Panc1 (cell line): Measurements from ENCODE around the gene BCL2. TPM values are rescaled to one million over a fixed set of nuclear protein-coding genes. Genes with fewer than 3 reads are reported as not detected.

Source experiments
- ATAC-seq: fragments of 200-7000 bp; cut with Tn5 transposase; 2 replicates; pipeline ENCODE4 v1.9.1; 2020; ENCODE audit warnings: mild to moderate bottlenecking, moderate library complexity
- BruUV-seq: library from RNA; stranded (reverse); fragments of 400-500 nt; replicated peaks from 2 replicates; lab custom pipeline; 2021; lab: Mats Ljungman, UMichigan
- CTCF ChIA-PET: fragments of 300-600 bp; sonication (Branson Sonifier 250); formaldehyde crosslinking; loops from one replicate; lab custom pipeline; 2022; ENCODE audit warnings: antibody characterized with exemption; lab: Charles Lee
- POLR2A ChIA-PET: fragments of 300-600 bp; sonication (Branson Sonifier 250); formaldehyde crosslinking; loops from one replicate; lab custom pipeline; 2022; ENCODE audit warnings: antibody characterized with exemption; lab: Charles Lee
- DNase-seq: peaks from one replicate; pipeline ENCODE4 v3.0.0-alpha.2; 2010; ENCODE audit warnings: low read depth, low spot score
- H3K27ac ChIP-seq: 2 replicates; pipeline ENCODE4 v1.5.1; 2011; ENCODE audit warnings: mild to moderate bottlenecking, low read length, inconsistent platforms
- H3K27me3 ChIP-seq: fragments of 200-500 bp; sonication (Bioruptor generic); 2 replicates; pipeline ENCODE4 v1.6.0; 2014; ENCODE audit warnings: low read length, inconsistent platforms; ENCODE audit not compliant: control insufficient read depth, insufficient read depth
- H3K36me3 ChIP-seq: fragments of 200-500 bp; sonication (Bioruptor generic); 2 replicates; pipeline ENCODE4 v1.5.1; 2014; ENCODE audit warnings: inconsistent platforms, mild to moderate bottlenecking, low read length, moderate library complexity; ENCODE audit not compliant: control insufficient read depth, insufficient read depth
- H3K4me1 ChIP-seq: 2 replicates; pipeline ENCODE4 v1.5.1; 2011; ENCODE audit warnings: inconsistent platforms, mild to moderate bottlenecking, low read length, moderate library complexity; ENCODE audit not compliant: control insufficient read depth, insufficient read depth
- H3K4me3 ChIP-seq, 2 experiments: 2 replicates each; pipeline ENCODE4 v1.5.1; 2011 to 2012; ENCODE audit warnings: low read depth in 2 of 2, low read length in 2 of 2, mild to moderate bottlenecking in 2 of 2, inconsistent platforms in 1 of 2, moderate library complexity in 1 of 2
- H3K9me3 ChIP-seq: fragments of 200-500 bp; sonication (Bioruptor generic); 2 replicates; pipeline ENCODE4 v1.5.1; 2014; ENCODE audit warnings: low read depth, mild to moderate bottlenecking, inconsistent platforms, low read length, moderate library complexity; ENCODE audit not compliant: control insufficient read depth, insufficient read depth
- CTCF ChIP-seq: fragments of 450-650 bp; IDR thresholded peaks from 2 replicates; pipeline ENCODE4 v1.5.1; 2017; ENCODE audit warnings: mild to moderate bottlenecking
- POLR2AphosphoS5 ChIP-seq: IDR thresholded peaks from 2 replicates; pipeline ENCODE4 v1.6.1; 2012; ENCODE audit warnings: mild to moderate bottlenecking, low read depth, low read length, moderate library complexity
- SIN3A ChIP-seq: IDR thresholded peaks from 2 replicates; pipeline ENCODE4 v1.6.1; 2012; ENCODE audit warnings: low read depth, mild to moderate bottlenecking, low read length, moderate library complexity, borderline replicate concordance; ENCODE audit not compliant: insufficient read depth
- TCF7L2 ChIP-seq: IDR thresholded peaks from 2 replicates; pipeline ENCODE4 v1.6.1; 2011; ENCODE audit warnings: mild to moderate bottlenecking, low read depth, low read length, inconsistent platforms
- in situ Hi-C: cut with HindIII; loops from 2 replicates; pipeline ENCODE4 v1.10.0; 2016; ENCODE audit warnings: low sequenced_read_pairs, low pct_unique_long_range_greater_than_20kb
- intact Hi-C: fragments of 100-400 bp; cut with micrococcal nuclease; formaldehyde crosslinking; loops from one replicate; pipeline ENCODE4 v1.10.0; 2022; ENCODE audit not compliant: unreplicated experiment
- total RNA-seq: library from RNA; stranded (reverse); gene quantifications from one replicate; pipeline ENCODE4 v1.2.1, GENCODE V29; 2021; ENCODE audit not compliant: unreplicated experiment
- TF ChIP-seq, protein P1 (sequence below), 2 experiments: IDR thresholded peaks; 2 replicates each; pipeline ENCODE4 v1.6.1; 2011 to 2012; ENCODE audit warnings: low read depth in 2 of 2, control low read depth in 1 of 2, low read length in 1 of 2, mild to moderate bottlenecking in 1 of 2, moderate library complexity in 1 of 2; ENCODE audit not compliant: insufficient read depth in 1 of 2

The BCL2 gene
- total RNA-seq, 1 experiment from 2014 or later = 0.72 TPM

DNA sequence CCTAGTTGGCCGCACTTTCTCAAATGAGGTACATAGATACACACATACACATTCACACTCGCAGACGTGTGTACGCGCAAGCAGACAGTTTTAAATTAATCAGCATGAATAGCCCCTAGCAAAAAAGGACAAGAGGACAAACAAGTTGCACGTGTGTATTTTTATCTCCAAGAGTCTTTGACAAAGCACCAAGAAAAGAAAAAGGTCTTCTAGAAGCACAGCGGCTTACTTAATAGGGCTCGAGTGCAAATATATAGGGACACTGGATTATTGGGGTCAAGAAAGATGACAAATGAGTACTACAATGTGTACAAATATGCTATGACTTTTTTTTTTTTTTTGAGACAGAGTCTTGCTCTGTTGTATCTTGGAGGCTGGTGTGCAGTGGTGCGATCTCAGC, 1.7 kb upstream of the BCL2 start:
- ChIA-PET POLR2A (no interaction called here), CTCF (interaction anchor here (0.7 kb wide), 1 partner anchor 38 kb away, joined by 6 read pairs; no protein-coding TSS in a partner anchor)
- H3K4me1 ChIP-seq = peaks cover 6% of the 10 kb centered on the region; the same call in 1 of the 2 replicates
- no peak overlapping the region; a peak in 1 of 4 replicates for H3K4me3 ChIP-seq
- H3K36me3 ChIP-seq = peaks cover 2% of the 10 kb centered on the region; the same call in 1 of the 2 replicates
- TF ChIP-seq POLR2AphosphoS5 (no peak), SIN3A (no peak), CTCF (no peak), TCF7L2 (no peak)
- TF ChIP-seq, protein P1, sequence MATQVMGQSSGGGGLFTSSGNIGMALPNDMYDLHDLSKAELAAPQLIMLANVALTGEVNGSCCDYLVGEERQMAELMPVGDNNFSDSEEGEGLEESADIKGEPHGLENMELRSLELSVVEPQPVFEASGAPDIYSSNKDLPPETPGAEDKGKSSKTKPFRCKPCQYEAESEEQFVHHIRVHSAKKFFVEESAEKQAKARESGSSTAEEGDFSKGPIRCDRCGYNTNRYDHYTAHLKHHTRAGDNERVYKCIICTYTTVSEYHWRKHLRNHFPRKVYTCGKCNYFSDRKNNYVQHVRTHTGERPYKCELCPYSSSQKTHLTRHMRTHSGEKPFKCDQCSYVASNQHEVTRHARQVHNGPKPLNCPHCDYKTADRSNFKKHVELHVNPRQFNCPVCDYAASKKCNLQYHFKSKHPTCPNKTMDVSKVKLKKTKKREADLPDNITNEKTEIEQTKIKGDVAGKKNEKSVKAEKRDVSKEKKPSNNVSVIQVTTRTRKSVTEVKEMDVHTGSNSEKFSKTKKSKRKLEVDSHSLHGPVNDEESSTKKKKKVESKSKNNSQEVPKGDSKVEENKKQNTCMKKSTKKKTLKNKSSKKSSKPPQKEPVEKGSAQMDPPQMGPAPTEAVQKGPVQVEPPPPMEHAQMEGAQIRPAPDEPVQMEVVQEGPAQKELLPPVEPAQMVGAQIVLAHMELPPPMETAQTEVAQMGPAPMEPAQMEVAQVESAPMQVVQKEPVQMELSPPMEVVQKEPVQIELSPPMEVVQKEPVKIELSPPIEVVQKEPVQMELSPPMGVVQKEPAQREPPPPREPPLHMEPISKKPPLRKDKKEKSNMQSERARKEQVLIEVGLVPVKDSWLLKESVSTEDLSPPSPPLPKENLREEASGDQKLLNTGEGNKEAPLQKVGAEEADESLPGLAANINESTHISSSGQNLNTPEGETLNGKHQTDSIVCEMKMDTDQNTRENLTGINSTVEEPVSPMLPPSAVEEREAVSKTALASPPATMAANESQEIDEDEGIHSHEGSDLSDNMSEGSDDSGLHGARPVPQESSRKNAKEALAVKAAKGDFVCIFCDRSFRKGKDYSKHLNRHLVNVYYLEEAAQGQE (IDR thresholded peaks at IDR 0.05; ENCODE audit: insufficient read depth in 1 of 2, low read depth in 2 of 2, low read length in 1 of 2) = no peak
- in situ Hi-C loops = no loop called here
- ATAC-seq = no peak
- H3K27ac ChIP-seq = no peak overlapping the region
- no peaks in the 10 kb centered on the region for H3K9me3 ChIP-seq
- intact Hi-C loops = no loop called here
- H3K27me3 ChIP-seq = peaks cover 21% of the 10 kb centered on the region
- no TSS peak for BruUV-seq
- no peak for DNase-seq

- ChIA-PET CTCF (no interaction called here), POLR2A (no interaction called here)
- DNase-seq (no peak), ATAC-seq (peak; percentile 7; the same call in 1 of the 2 replicates)
- in situ Hi-C loops = no loop called here
- intact Hi-C loops = no loop called here
- H3K4me1 ChIP-seq = peaks cover 6% of the 10 kb centered on the region; the same call in 1 of the 2 replicates
- peak overlapping the region; percentile 41 to 50 for H3K4me3 ChIP-seq
- no TSS peak for BruUV-seq
- H3K27ac ChIP-seq = no peak overlapping the region
- no peaks in the 10 kb centered on the region for H3K9me3 ChIP-seq
- H3K36me3 ChIP-seq = peaks cover 2% of the 10 kb centered on the region; the same call in 1 of the 2 replicates
- H3K27me3 ChIP-seq = peaks cover 22% of the 10 kb centered on the region
- TF ChIP-seq CTCF (no peak), TCF7L2 (no peak), SIN3A (no peak), POLR2AphosphoS5 (no peak)
- TF ChIP-seq, protein P1 (IDR thresholded peaks at IDR 0.05; ENCODE audit: insufficient read depth in 1 of 2, low read depth in 2 of 2, low read length in 1 of 2) = no peak
These were observed 1.4 kb upstream of the BCL2 start for GRCh38 chr18:63320975-63321265.
